Muscle of arm (tissue), 12 donors: ENCODE measurements around the gene MYO18B. TPM values are rescaled to one million over a fixed set of nuclear protein-coding genes. Genes with fewer than 3 reads are reported as not detected.

Experiments used
- DNase-seq: peaks from one replicate; pipeline ENCODE4 v3.0.0-alpha.2; 2013
- polyA plus RNA-seq, 12 donors: library from polyadenylated mRNA; unstranded; fragments of 120-200 nt; gene quantifications; one replicate each; pipeline ENCODE4 v1.2.1, GENCODE V29; 2013; ENCODE audit not compliant: insufficient read length in 12 of 12

Gene MYO18B
- polyA plus RNA-seq, 12 donors, result 26.6 to 139 (median 64.0) TPM

DNA sequence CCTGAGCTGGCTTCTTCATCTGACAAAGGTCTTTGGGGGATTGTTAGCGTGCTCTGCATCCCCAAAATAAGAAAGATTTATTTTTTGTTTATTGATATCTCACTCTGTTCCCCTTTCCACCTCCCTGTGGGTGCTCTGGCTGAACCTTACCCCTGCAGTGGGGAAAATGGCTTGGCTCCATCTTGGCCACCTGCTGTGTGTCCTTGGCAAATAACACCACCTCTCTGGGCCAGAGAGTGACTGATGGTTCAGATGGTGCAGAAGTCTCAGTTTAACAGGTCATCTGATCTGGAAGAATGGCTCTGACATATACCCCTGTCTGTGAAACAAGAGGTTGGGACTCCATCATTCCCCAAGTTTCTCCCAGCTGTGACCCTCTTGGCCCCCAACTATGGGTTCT lies 157.6 kb downstream of the MYO18B start:
- DNase-seq, result no peak

DNA sequence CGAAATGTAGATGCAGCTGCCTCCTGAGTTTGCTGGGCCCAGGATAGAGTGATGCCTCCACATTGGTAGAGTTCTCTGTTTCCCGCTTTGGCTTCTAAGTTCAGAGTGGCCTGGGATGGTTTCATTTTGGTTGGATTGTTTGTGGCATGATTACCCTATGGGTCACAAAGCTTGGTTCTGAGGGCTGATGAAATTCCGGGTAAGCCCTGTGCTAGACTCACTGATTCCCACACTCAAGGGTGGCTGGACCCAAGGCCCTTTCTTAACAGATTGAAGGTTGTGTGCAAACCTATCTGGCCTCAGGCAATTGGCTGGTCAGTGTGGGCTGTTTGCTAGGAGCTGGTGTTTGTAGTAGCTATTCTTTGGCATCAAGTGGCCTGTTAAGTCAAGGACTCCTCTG lies 158.4 kb downstream of the MYO18B start:
- no peak for DNase-seq

DNA sequence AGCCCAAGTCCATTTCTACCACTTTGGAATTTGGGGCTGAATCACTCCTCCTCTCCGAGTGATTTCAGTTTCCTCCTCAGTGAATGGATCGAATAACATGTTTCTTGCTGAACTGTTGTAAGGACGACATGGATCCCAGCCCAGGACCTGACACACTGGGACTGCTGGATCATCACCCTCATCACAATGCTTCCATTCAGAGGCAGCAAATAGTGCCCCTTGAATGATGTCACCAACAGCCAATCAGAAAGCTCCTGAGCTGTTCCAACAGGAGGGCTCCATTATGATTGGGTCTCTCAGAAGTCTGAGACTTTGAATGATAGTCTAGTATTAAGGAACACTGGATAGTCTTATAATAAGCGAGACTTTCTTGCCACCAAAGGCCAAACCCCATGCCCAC lies 158.9 kb downstream of the MYO18B start:
- no peak for DNase-seq

DNA sequence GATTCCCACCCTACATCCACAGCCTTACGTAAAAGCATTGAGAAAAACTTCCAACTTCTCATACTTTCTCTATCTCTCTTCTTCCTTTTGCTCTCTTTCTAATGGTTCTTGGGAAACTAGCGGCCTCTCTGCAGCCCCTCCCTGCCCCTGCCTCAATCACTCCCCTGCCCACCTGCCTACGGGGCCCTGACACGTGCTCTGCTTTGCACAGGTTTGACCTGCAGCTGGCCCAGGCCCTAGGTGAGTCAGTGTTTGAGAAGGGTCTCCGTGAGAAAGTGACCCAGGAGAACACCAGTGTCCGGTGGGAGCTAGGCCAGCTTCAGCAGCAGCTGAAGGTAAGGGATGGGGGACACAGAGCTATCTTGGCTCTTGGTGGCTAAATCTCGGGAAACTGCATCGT lies 160.4 kb downstream of the MYO18B start:
- no peak for DNase-seq

DNA sequence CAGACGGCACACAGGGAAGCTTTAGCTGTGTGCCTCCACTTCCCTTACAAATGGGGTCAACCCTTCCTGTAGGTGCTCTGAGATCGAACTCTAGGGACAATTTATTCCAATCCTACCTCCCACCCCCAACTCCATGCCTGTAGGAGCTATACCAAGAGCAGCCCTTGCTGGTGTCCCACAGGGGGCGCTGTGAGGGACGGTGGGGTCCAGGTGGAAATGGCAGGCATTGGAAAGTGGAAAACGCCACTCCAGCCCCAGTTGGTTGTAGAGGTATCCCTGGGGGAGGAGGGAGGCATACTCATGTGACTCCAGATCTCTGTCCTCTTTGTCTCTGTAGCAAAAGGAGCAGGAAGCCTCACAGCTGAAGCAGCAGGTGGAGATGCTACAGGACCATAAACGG lies 161.3 kb downstream of the MYO18B start:
- DNase-seq, result no peak

DNA sequence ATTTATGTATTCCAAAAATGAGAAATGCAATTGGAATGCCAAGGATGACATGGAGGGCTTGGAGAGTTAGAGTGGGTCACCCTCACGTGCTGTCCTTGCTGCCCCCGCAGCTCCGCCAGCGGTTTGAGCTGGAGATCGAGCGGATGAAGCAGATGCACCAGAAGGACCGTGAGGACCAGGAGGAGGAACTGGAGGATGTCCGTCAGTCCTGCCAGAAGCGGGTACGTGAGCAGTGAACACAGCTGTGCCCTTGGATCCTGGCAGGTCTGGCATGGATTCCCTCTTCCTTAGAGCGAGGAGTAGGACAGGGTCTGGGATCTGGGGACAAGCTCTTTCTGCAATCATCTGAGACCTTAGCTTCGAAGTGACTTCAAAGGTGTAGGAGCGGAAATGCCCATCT lies 166.2 kb downstream of the MYO18B start:
- DNase-seq, result no peak

DNA sequence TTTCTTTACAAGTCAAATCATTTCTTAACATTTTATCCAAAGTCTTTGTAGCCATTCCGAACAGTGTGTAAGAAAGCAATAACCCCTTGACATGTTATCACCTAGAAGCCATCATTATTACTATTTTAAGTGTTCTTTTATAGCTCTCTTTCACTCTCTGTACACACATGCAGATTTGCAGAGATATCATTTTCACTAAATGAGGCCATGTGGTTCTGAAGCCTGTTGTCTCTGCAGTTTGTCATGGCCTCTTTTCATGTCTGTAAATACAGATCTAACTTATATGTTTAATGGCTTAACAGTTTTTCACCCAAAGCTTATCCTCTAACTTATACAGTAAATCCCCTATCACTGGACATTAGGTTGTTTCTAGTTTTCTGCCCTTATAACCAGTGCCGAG lies 166.8 kb downstream of the MYO18B start:
- no peak for DNase-seq

DNA sequence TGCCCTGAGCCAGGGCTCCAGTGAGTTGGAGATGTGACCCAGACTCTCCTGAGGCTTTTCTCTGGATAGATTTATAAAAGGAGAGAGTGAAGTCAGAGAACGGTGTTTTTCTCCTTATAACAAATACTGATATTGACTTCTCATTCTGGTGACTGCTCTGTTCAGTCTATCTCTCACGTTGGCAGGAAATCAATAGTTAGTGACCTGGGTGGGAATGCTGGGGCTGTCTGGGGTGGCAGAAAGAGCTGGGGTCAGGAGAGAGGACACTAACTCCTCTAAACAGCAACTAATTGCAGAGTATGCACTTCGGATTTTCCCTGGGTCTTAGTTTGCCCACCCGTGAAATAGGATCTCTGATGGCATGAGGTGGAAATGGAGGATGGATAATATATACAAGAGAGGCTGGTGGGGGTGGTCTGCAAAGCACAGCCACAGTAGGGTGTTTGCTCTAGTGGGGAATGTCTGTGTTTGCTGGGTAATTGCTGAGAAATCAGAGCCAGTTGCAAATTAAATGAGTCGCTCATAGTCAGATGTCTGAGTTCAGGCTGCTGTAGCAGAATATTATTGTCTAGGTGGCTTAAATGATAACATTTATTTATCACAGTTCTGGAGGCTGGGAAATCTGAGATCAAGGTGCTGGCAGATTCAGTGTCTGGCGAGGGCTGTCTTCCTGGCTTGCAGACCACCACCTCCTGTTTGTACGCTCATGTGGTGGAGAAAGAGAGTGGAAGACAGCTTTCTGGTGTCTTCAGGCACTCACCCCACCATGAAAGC lies 167.8 kb downstream of the MYO18B start:
- DNase-seq, result no peak

DNA sequence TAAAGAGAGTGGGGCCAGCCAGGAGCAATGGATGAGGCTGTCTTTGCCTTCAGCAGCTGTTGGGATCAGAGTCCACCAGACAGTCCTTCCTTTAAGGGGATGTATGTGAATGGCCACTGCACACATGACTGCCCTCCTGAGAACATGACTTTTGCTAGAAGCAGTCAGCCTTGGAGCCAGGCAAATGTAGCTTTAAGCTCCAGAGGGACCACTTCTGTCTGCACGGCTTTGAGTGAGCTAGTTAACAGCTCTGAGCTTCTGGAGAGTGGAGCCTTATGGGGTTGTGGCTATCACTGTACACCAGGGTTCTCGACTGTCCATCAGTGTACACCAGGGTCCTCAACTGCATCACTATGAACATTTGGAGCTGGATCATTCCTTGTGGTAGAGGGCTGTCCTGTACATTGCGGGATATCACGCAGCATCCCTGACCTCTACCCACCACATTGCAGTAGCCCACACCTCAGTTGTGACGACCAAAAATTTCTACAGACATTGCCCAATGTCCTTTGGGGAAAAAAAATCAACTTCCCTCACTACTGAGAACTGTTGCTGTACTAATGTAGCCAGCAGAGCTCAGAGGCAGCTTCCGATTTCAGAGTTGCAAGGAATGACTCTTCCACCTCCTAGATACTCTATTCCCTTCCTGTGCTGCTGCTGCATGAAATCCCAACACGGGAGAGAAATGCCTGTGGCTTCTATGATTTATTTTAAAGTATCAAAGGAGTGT lies 169.4 kb downstream of the MYO18B start:
- DNase-seq, result no peak

DNA sequence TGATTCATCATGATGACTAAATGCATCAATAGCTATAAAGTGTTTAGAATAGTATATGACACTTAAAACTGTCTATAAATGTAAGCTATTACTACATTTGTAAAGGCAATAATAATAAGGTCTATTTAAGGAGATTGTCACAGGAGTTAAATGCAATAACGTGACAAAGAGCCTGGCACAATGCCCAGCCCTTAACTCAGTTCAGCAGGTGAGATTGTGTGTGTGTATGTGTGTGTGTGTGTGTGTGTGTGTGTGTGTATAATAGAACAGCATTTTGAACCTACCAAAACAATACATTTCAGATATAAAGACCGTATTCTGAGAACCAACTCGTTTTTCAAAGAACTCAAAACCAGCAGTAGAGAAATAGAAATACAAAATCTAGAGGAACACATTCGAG lies 177.5 kb downstream of the MYO18B start:
- no peak for DNase-seq

DNA sequence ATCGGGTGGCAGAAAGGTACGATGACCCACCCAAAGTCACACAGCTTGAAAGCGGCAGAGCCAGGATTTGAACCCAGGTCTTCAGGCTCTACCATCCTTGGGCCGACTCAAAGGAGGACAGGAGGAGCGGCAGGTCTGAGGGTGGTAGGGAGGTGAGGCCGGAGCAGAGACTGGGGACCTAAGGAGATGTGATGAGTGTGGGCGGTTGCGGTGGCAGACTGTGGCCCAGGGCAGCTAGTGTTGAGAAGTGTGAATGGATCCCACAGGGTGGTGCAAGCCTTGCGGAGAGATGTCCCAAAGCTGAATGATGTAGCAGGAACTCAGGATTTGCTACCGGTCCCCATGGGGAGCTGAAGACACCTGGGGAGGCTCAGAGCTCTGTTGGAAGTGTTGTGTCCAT lies 180.2 kb downstream of the MYO18B start:
- no peak for DNase-seq

DNA sequence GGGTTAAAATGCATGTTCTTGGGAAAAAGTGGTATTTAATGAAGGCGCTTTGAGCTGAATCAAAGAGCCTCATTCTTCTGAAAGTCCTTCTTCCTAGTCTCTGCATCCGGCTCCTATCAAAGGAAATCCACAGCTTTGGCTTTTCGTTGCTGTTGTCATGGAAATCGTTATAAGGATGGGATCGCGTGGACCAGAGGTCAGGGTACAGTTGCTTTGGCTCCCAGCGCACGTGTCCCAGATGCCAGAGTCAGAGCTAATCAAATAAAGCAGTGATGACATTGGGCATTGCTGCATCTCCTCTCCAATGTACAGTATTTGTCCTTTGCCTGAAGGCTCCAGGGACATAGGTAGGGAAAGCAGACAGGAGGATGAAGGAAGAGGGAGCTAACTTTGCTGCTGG lies 181.9 kb downstream of the MYO18B start:
- no peak for DNase-seq

DNA sequence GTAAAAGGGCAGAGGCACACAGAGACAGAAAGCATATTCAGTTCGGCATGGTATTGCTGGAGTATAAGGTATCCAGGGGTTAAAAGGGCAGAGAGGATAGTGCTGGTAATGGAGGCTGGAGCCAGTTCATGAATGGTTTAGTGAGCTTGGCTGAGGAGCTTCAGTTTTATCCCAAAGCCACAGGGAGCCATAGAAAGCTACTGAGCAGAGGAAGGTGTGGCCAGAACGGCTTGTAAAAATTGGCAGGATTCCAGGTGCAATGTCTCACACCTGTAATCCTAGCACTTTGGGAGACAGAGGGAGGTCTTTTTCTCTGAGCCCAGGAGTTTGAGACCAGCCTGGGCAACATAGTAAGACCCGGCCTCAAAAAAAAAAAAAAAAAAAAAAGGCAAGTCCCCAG lies 186.1 kb downstream of the MYO18B start:
- no peak for DNase-seq

DNA sequence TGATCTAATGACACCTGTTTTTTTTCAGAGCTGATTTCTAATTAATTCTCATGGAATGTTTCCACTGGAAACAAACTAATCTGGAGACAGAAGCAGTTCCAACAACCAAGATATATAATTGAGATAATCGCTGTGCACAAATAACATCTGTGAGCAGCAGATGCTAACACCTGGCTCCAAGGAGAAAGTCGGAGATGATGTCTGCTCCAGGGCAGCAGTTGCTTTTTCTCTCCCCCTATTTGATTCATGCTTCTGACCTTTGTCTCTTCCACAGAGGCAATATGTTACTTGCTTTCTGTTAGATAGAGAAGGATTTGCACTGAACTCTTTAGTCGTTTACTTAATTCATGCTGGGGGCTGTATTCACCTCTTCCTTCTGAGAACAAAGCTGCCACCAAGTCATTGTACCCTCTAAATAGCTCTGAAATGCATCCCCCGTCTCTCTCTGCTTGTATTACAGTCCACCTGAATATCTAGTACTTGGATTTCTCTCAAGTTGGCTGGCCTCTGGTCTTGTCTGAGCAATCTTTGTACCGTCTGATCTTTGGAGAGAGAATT lies 187.4 kb downstream of the MYO18B start:
- no peak for DNase-seq

DNA sequence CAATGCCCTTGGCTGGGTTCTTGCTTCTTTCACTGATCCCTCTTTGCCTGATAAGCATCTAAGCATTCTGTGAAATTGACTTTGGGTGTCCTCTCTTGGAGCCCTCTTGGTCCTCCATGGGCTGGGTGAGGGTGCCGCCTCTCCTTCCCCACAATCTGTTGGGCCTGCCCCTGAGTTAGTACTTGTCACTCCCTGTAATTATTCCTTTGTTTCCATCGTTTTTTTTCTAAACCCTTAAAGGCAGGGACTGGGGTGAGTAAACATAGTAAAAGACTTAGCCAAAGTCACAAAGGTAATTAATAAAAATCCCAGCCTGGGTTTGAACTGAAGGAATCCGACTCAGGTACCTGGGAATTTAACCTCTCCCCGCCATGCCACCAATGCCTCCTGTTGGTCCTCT lies 188.1 kb downstream of the MYO18B start:
- no peak for DNase-seq

DNA sequence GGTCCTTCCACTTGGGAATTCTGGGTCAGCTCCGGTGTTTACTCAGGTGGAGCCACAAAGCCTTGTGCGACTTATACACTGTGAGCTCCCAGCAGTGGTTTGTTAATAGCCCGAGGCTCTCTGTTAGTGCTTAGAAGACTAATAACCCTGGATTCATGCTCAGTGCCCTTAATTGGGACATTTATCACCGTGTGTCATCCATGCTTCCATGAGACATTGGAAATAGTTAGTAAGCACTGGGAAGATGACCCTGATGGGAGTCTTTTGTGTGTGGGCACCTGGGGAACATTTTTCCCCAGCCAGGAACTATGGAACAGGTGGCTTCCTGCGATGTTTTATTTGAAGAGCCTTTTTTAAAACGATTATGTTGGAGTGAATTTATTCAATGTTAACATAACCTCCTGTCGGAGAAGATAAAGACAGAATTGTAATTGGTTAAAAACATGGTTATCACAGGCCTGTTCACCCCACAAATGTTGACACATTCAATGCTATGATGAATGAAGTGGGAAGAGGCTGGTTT lies 188.9 kb downstream of the MYO18B start:
- DNase-seq, result no peak

DNA sequence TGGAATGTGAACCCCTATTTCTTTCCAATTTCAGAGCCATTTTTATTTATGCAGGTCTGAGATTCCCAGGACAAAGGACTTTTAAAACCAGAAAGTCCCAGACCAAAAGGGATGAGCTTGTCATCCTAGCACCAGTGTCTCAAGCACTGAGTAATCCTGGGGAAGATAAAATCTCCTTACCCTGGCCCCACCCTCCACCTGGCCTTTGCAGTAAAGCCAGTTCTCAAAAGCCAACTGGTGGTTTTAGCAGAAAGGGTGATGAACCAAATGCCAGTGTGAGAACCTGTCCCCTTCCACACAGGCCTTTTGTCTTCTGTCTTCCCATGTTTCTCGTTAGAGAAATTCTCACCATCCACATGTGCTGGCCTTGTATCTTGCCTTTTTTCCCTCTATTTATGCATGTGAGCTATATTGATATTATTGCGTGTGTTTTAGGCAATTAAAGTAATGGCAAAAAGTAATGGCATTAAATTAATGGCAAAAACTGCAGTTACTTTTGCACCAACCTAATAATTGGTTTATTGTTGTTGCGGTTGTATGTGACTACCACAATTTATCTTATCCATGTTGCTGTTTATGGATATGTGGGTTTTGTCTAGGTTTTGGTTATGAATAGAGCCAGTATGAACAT lies 191.3 kb downstream of the MYO18B start:
- no peak for DNase-seq

DNA sequence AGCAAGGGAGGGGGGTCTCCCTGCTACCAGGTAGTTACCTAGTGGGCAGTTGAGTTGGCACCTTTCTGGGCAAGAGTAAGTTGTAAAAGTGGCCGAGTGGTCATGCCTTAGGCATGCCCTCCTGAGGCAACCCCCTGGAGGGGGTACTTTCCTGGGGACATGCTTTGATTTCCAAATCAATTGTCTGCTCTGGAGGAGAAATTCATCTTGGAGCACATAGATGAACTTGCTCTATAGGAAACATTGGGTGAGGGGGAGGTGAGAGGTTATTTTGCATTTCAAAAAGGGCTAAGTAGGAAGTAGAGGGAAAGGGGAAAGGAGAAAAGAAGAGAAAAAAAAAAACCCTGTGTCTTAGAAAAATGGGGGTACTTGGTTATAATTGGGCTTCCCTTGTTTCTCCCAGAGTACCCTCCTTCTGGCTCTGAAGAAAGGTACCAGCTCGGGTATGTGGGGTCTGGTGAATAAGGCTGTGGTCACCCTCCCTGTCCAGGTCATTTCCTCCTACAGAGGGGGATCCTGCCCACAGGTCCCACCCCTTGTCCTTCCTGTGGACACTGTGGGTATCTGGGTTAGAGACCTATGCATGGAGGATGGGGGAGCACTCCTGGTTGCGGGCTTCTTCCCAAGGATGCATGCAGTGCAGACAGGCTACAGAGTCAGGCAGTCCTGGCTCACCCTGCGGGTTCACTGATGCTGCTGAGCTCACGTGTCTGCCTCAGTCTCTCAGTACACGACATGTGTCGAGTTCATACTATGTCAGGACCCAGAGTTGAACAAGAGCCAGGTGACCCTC lies 193.5 kb downstream of the MYO18B start:
- DNase-seq, result no peak

DNA sequence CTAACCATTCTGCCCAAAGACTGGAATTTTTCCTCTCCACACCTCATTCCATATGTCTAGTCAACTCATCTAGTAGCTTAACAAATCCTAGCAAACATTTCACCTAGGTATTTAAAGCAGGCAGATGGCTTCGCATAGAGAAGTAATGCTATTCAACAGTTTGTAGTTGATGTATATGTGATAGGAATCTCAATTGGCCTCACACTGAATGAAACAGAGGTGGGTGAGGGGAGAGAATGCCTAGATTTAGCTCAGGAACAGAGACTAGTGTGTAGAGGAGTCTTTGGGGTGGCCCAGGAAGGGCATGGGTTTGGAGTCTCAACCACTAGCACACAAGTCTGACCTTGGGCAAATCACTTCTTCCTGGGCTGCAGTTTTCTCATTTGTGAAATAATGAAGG lies 196.2 kb downstream of the MYO18B start:
- DNase-seq, result no peak

DNA sequence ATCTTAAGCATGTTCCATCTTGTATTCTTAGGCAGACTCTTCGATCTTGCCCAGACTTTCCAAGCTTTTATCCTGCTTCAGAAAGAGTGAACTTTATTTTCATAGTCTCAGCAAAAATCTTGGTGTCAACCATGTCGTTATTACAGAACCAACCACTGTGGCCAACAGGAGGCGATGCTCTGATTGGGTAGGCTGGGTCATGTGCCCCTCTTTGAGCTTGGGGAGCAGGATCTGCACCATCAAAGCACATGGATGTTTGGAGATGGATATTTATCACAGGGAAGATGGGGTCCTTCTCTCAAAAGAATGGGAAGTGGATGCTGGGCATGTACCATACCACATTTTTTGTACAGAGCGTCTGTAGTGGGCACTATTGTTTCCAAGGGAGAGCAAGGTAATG lies 197.4 kb downstream of the MYO18B start:
- no peak for DNase-seq

DNA sequence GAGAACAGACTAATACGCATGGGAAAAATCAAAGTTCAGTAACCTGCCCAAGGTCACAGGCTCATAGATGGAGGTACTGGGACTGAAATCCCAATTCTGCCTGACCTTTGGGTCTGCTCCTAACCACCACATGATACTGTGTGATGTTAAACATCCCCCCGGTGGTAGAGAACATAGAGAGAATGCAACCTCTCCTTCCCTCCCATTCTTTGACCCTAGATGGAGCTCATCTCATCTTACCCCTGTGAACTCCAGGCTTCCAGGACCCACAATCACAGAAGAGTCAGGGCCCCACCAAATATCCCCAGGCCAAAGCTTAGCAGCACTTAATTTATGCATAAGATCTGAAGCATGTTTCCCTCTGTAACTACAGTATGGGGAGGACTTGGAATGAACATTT lies 198.5 kb downstream of the MYO18B start:
- DNase-seq, result no peak
